HL-60 (cell line): ENCODE data around the gene UQCR11.

ENCODE experiments used
- DNase-seq, 2 experiments: peaks; one replicate each; pipeline ENCODE4 v3.0.0-alpha.2; 2010 to 2020; ENCODE audit warnings: low read depth in 1 of 2, low spot score in 1 of 2
- H3K27ac ChIP-seq: fragments of 250-450 bp; sonication (Bioruptor Pico); replicated peaks from 2 replicates; pipeline ENCODE4 v1.5.1; 2020; ENCODE audit warnings: mild to moderate bottlenecking, moderate library complexity
- H3K27me3 ChIP-seq: fragments of 250-450 bp; sonication (Bioruptor Pico); 2 replicates; pipeline ENCODE4 v1.5.1; 2021; ENCODE audit warnings: mild to moderate bottlenecking, moderate library complexity; ENCODE audit not compliant: insufficient read depth, poor library complexity, severe bottlenecking
- H3K4me3 ChIP-seq: replicated peaks from 2 replicates; pipeline ENCODE4 v1.5.1; 2011; ENCODE audit warnings: mild to moderate bottlenecking, control low read depth, low read length; ENCODE audit not compliant: insufficient read depth
- GABPA ChIP-seq: IDR thresholded peaks from 2 replicates; pipeline ENCODE4 v1.6.1; 2012; ENCODE audit warnings: low read depth
- POLR2AphosphoS5 ChIP-seq: IDR thresholded peaks from 2 replicates; pipeline ENCODE4 v1.6.1; 2012; ENCODE audit warnings: low read depth
- SPI1 ChIP-seq: IDR thresholded peaks from 2 replicates; pipeline ENCODE4 v1.6.1; 2012; ENCODE audit warnings: low read depth, mild to moderate bottlenecking, borderline replicate concordance
- TF ChIP-seq, protein P1 (sequence below): IDR thresholded peaks from one replicate; pipeline ENCODE4 v1.5.1; 2011; ENCODE audit warnings: low read length, control low read depth, inconsistent platforms; ENCODE audit not compliant: insufficient read depth
- TF ChIP-seq, protein P2 (sequence below): IDR thresholded peaks from 2 replicates; pipeline ENCODE4 v1.6.1; 2012; ENCODE audit warnings: low read depth; ENCODE audit not compliant: insufficient replicate concordance

Gene UQCR11

DNA sequence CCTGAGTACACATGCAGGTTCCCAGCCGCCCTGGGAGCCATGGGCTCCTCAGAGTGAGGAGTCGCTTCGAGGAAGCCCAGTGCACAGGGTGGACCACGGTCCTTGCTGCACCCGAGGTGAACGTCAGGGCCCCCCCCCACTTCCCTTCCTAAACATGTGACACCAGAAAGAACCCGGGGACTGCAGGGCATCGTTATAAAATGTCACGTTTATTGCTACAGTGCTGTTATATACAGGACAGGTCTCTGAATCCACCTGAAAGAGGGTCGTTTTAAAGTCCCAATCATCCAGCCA, 3.8 kb upstream of the UQCR11 start:
- no peaks in the 10 kb centered on the region for H3K27me3 ChIP-seq
- no peak overlapping the region; the same call in 1 of the 2 replicates for H3K27ac ChIP-seq
- no peak for TF ChIP-seq GABPA
- TF ChIP-seq SPI1 = peak; percentile 20; the same call in 1 of the 2 replicates
- DNase-seq = peak in 1 of 2 experiments; percentile 28
- no peak overlapping the region for H3K4me3 ChIP-seq

- TF ChIP-seq, protein P1, sequence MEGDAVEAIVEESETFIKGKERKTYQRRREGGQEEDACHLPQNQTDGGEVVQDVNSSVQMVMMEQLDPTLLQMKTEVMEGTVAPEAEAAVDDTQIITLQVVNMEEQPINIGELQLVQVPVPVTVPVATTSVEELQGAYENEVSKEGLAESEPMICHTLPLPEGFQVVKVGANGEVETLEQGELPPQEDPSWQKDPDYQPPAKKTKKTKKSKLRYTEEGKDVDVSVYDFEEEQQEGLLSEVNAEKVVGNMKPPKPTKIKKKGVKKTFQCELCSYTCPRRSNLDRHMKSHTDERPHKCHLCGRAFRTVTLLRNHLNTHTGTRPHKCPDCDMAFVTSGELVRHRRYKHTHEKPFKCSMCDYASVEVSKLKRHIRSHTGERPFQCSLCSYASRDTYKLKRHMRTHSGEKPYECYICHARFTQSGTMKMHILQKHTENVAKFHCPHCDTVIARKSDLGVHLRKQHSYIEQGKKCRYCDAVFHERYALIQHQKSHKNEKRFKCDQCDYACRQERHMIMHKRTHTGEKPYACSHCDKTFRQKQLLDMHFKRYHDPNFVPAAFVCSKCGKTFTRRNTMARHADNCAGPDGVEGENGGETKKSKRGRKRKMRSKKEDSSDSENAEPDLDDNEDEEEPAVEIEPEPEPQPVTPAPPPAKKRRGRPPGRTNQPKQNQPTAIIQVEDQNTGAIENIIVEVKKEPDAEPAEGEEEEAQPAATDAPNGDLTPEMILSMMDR = no peak
- TF ChIP-seq POLR2AphosphoS5 = no peak
- no peak for TF ChIP-seq GABPA
- TF ChIP-seq, protein P2, sequence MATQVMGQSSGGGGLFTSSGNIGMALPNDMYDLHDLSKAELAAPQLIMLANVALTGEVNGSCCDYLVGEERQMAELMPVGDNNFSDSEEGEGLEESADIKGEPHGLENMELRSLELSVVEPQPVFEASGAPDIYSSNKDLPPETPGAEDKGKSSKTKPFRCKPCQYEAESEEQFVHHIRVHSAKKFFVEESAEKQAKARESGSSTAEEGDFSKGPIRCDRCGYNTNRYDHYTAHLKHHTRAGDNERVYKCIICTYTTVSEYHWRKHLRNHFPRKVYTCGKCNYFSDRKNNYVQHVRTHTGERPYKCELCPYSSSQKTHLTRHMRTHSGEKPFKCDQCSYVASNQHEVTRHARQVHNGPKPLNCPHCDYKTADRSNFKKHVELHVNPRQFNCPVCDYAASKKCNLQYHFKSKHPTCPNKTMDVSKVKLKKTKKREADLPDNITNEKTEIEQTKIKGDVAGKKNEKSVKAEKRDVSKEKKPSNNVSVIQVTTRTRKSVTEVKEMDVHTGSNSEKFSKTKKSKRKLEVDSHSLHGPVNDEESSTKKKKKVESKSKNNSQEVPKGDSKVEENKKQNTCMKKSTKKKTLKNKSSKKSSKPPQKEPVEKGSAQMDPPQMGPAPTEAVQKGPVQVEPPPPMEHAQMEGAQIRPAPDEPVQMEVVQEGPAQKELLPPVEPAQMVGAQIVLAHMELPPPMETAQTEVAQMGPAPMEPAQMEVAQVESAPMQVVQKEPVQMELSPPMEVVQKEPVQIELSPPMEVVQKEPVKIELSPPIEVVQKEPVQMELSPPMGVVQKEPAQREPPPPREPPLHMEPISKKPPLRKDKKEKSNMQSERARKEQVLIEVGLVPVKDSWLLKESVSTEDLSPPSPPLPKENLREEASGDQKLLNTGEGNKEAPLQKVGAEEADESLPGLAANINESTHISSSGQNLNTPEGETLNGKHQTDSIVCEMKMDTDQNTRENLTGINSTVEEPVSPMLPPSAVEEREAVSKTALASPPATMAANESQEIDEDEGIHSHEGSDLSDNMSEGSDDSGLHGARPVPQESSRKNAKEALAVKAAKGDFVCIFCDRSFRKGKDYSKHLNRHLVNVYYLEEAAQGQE = no peak
- TF ChIP-seq SPI1 = no peak
Measured at GRCh38 chr19:1608359-1609102, 3.3 kb upstream of the UQCR11 start.

DNA sequence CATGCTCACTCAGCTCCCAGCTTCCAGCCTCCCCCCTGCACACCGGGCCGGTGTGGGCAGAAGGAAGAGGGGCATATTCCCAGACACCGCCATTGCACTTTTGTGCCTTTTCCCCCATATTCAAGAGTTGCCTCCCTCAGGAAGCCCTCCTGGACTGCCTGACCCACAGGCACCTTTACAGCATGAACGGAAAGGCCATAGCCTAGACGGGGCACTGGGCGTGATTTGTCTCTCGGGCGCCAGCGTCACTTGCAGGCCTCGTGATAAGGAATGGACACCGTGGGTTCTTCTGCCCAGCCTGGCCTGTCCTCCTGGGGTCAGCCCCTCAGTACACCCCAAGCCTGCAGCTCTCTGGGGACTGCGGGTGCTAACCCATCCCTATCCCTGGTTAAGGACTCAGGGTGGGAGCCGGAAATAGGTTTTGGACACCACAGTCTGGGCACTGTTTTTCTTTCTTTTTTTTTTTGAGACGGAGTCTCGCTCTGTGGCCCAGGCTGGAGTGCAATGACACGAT, 933 bp upstream of the UQCR11 start:
- H3K27me3 ChIP-seq = no peaks in the 10 kb centered on the region
- DNase-seq = no peak
- peak overlapping the region; percentile 76 for H3K27ac ChIP-seq
- no peak for TF ChIP-seq SPI1
- no peak for TF ChIP-seq POLR2AphosphoS5
- TF ChIP-seq GABPA = no peak
- TF ChIP-seq, protein P1 = no peak
- TF ChIP-seq, protein P2 = no peak
- peak overlapping the region; percentile 100 for H3K4me3 ChIP-seq

More at GRCh38 chr19:1608359-1609102, 3.3 kb upstream of the UQCR11 start:
- DNase-seq = no peak
- H3K27me3 ChIP-seq = no peaks in the 10 kb centered on the region
- no peak overlapping the region for H3K4me3 ChIP-seq
- H3K27ac ChIP-seq = no peak overlapping the region

GRCh38 chr19:1602091-1602707, 3.1 kb downstream of the UQCR11 start:
- no peak for DNase-seq
- no peak overlapping the region for H3K4me3 ChIP-seq
- TF ChIP-seq, protein P1 = no peak
- TF ChIP-seq POLR2AphosphoS5 (no peak), SPI1 (no peak), GABPA (no peak)
- TF ChIP-seq, protein P2 = no peak
- no peak overlapping the region for H3K27ac ChIP-seq
- no peaks in the 10 kb centered on the region for H3K27me3 ChIP-seq
